Neuronal stem cell (in vitro differentiated cells): ENCODE measurements around the gene SHKBP1.
A peak's percentile ranks its signal among the peaks of the same experiment; 100 is the strongest.

ENCODE experiments used
- DNase-seq: peaks from one replicate; pipeline ENCODE4 v3.0.0-alpha.2; 2013; ENCODE audit warnings: low spot score
- H2AFZ ChIP-seq: one replicate; pipeline ENCODE4 v1.6.1; 2013; ENCODE audit warnings: mild to moderate bottlenecking, low read length, inconsistent platforms
- H2AK5ac ChIP-seq: 2 replicates; pipeline ENCODE4 v1.6.1; 2013; ENCODE audit warnings: low read depth, mild to moderate bottlenecking, inconsistent platforms, low read length, moderate library complexity, mixed read lengths
- H2BK120ac ChIP-seq: 2 replicates; pipeline ENCODE4 v1.6.1; 2013; ENCODE audit warnings: low read depth, mild to moderate bottlenecking, inconsistent platforms, low read length, moderate library complexity, mixed read lengths
- H2BK12ac ChIP-seq: one replicate; pipeline ENCODE4 v1.6.1; 2013; ENCODE audit warnings: low read length, inconsistent platforms
- H2BK15ac ChIP-seq: 2 replicates; pipeline ENCODE4 v1.6.1; 2013; ENCODE audit warnings: mild to moderate bottlenecking, low read length, inconsistent platforms, mixed read lengths
- H2BK5ac ChIP-seq: one replicate; pipeline ENCODE4 v1.6.1; 2013; ENCODE audit warnings: inconsistent platforms, mild to moderate bottlenecking, low read length, moderate library complexity
- H3K14ac ChIP-seq: one replicate; pipeline ENCODE4 v1.6.1; 2013; ENCODE audit warnings: low read length, inconsistent platforms
- H3K18ac ChIP-seq: 2 replicates; pipeline ENCODE4 v1.6.1; 2013; ENCODE audit warnings: low read length, inconsistent platforms
- H3K23ac ChIP-seq: 2 replicates; pipeline ENCODE4 v1.6.1; 2013; ENCODE audit warnings: low read depth, mild to moderate bottlenecking, mixed read lengths, low read length, inconsistent platforms; ENCODE audit not compliant: poor library complexity
- H3K27ac ChIP-seq: replicated peaks from 3 replicates; pipeline ENCODE4 v1.5.1; 2013; ENCODE audit warnings: low read length, inconsistent platforms
- H3K27me3 ChIP-seq, 3 experiments: 2 replicates each; pipeline ENCODE4 v1.6.1; 2013; ENCODE audit warnings: low read length in 3 of 3, mild to moderate bottlenecking in 2 of 3, inconsistent platforms in 1 of 3, low read depth in 1 of 3, mixed read lengths in 1 of 3, moderate library complexity in 1 of 3; ENCODE audit not compliant: control insufficient read depth in 3 of 3, insufficient read depth in 3 of 3
- H3K36me3 ChIP-seq, 2 donors: replicated peaks in 1 of 2; 2 replicates each; pipeline ENCODE4 v1.6.1; 2013; ENCODE audit warnings: low read length in 2 of 2; ENCODE audit not compliant: control insufficient read depth in 2 of 2, insufficient read depth in 2 of 2
- H3K4ac ChIP-seq: 2 replicates; pipeline ENCODE4 v1.6.1; 2013; ENCODE audit warnings: inconsistent platforms, mild to moderate bottlenecking, low read length, moderate library complexity
- H3K4me1 ChIP-seq, 2 donors: 1 replicate in 1 of 2; 2 replicates in 1 of 2; pipeline ENCODE4 v1.6.1; 2013; ENCODE audit warnings: low read length in 2 of 2, low read depth in 1 of 2; ENCODE audit not compliant: control insufficient read depth in 2 of 2, insufficient read depth in 1 of 2
- H3K4me2 ChIP-seq: one replicate; pipeline ENCODE4 v1.6.1; 2013; ENCODE audit warnings: mild to moderate bottlenecking, low read length, inconsistent platforms; ENCODE audit not compliant: insufficient read depth, poor library complexity, severe bottlenecking
- H3K4me3 ChIP-seq, 2 donors: 2 replicates each; pipeline ENCODE4 v1.5.1; 2013; ENCODE audit warnings: low read length in 2 of 2, mild to moderate bottlenecking in 2 of 2, inconsistent platforms in 1 of 2, moderate library complexity in 1 of 2
- H3K79me1 ChIP-seq: one replicate; pipeline ENCODE4 v1.6.1; 2013; ENCODE audit warnings: low read depth, mild to moderate bottlenecking, inconsistent platforms, low read length, moderate library complexity
- H3K9ac ChIP-seq: one replicate; pipeline ENCODE4 v1.6.1; 2013; ENCODE audit warnings: mild to moderate bottlenecking, low read depth, low read length, inconsistent platforms; ENCODE audit not compliant: poor library complexity
- H3K9me3 ChIP-seq, 2 donors: replicated peaks in 1 of 2; 2 replicates each; pipeline versions ENCODE3 to v1.6.1; 2013; ENCODE audit warnings: low read length in 2 of 2, mild to moderate bottlenecking in 2 of 2, inconsistent platforms in 1 of 2, low read depth in 1 of 2, mixed read lengths in 1 of 2, moderate library complexity in 1 of 2; ENCODE audit not compliant: control insufficient read depth in 2 of 2, insufficient read depth in 1 of 2
- H4K8ac ChIP-seq: one replicate; pipeline ENCODE4 v1.6.1; 2013; ENCODE audit warnings: low read depth, mild to moderate bottlenecking, inconsistent platforms, low read length, moderate library complexity
- H4K91ac ChIP-seq: one replicate; pipeline ENCODE4 v1.6.1; 2013; ENCODE audit warnings: low read length, low read depth, mild to moderate bottlenecking, inconsistent platforms; ENCODE audit not compliant: poor library complexity
- WGBS, 2 donors: extraction: QIAGEN DNeasy Blood & Tissue Kit; methylation state at CpG; one replicate each; pipeline ENCODE4 v1.1.7; 2013; ENCODE audit warnings: missing lambda C conversion rate in 2 of 2, mixed read lengths in 1 of 2; ENCODE audit not compliant: insufficient read length in 2 of 2, insufficient replicate concordance in 1 of 2; ENCODE audit errors: extremely low coverage in 2 of 2; 5-methylcytosine and 5-hydroxymethylcytosine counted together

The SHKBP1 gene

DNA sequence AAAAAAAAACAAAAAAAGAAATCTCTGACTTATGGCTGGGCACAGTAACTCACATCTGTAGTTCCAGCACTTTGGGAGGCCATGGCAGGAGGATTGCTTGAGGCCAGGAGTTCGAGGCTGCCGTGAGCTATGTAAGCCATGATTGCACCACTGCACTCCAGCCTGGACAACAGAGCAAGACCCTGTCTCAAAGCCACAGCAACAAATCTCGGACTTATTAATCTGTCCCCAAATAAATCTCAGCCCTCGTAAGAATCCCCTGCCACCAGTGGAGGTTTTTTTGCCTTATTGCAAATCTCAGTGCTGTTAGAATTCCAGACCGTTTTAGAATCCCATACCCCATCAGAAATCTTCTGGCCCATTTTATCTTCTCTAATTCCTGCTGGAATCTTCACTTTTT, 4.9 kb downstream of the SHKBP1 start:
- no peak overlapping the region for H2BK15ac ChIP-seq
- H2BK120ac ChIP-seq = no peak overlapping the region
- H2AFZ ChIP-seq = no peak overlapping the region
- H4K8ac ChIP-seq = no peak overlapping the region
- H3K4me3 ChIP-seq = no peak overlapping the region
- no peaks in the 10 kb centered on the region for H3K4me1 ChIP-seq
- peaks cover 8 to 63% of the 10 kb centered on the region in 2 donors for H3K36me3 ChIP-seq
- H2AK5ac ChIP-seq = no peak overlapping the region
- no peak overlapping the region for H2BK12ac ChIP-seq
- no peak for DNase-seq
- H3K14ac ChIP-seq = no peak overlapping the region
- H3K4ac ChIP-seq = no peak overlapping the region
- H3K4me2 ChIP-seq = no peak overlapping the region
- H3K9ac ChIP-seq = no peak overlapping the region
- no peak overlapping the region for H3K18ac ChIP-seq
- H3K9me3 ChIP-seq = no peaks in the 10 kb centered on the region
- no peak overlapping the region for H3K23ac ChIP-seq
- no peaks in the 10 kb centered on the region for H3K27me3 ChIP-seq
- WGBS, 2 donors = no CpG with 5 or more reads among the region's 5 CpGs
- H3K27ac ChIP-seq = no peak overlapping the region
- H4K91ac ChIP-seq = no peak overlapping the region
- H2BK5ac ChIP-seq = no peak overlapping the region
- H3K79me1 ChIP-seq = no peaks in the 10 kb centered on the region

DNA sequence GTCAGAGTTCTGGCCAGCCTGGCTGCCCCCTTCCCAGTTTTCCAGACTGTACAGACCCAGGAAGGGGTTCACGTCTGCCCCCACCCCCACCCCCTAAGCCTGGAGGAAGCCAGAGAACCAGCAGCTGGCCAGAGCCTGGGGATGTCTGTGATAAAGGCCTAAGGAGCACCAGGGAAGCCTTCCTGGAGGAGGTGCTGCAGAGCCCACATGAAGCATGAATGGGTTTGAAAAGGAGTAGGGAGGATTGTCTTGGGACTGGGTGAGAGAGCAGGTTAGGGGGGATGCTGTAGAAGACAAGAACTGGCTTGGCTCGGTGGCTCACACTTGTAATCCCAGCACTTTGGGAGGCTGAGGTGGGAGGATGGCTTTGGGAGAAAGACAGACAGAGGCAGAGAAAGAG, 5.8 kb downstream of the SHKBP1 start:
- Histone ChIP-seq H3K4me2 (no peak overlapping the region), H2BK12ac (no peak overlapping the region), H3K9me3 (no peaks in the 10 kb centered on the region), H3K18ac (no peak overlapping the region), H2AFZ (no peak overlapping the region), H2AK5ac (no peak overlapping the region), H3K23ac (no peak overlapping the region), H4K91ac (no peak overlapping the region), H2BK120ac (no peak overlapping the region), H3K27ac (no peak overlapping the region), H4K8ac (no peak overlapping the region), H3K36me3 (peaks cover 11 to 70% of the 10 kb centered on the region in 2 donors), H3K14ac (no peak overlapping the region), H2BK5ac (no peak overlapping the region), H3K4ac (no peak overlapping the region), H3K79me1 (no peaks in the 10 kb centered on the region), H3K4me3 (no peak overlapping the region), H2BK15ac (no peak overlapping the region), H3K4me1 (no peaks in the 10 kb centered on the region), H3K9ac (no peak overlapping the region), H3K27me3 (no peaks in the 10 kb centered on the region)
- DNase-seq = no peak
- WGBS, 2 donors = no CpG with 5 or more reads among the region's 2 CpGs

DNA sequence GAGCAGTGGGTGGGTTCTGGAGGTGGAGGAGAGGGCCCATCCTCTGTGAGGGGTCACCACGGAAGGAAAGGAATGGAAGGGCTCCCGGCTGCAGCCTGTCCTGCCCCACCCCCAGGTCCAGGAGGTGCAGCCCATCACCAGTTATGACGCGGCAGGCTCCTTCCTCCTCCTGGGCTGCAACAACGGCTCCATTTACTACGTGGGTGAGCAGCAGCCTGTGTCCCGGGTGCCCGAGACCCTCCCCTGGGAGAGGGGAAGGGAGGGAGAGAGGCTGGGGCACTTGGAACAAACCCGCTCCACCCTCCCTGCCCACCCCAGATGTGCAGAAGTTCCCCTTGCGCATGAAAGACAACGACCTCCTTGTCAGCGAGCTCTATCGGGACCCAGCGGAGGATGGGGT, 6.6 kb downstream of the SHKBP1 start:
- peaks cover 12 to 72% of the 10 kb centered on the region in 2 donors for H3K36me3 ChIP-seq
- no CpG with 5 or more reads among the region's 14 CpGs for WGBS, 2 donors
- H3K18ac ChIP-seq = no peak overlapping the region

DNA sequence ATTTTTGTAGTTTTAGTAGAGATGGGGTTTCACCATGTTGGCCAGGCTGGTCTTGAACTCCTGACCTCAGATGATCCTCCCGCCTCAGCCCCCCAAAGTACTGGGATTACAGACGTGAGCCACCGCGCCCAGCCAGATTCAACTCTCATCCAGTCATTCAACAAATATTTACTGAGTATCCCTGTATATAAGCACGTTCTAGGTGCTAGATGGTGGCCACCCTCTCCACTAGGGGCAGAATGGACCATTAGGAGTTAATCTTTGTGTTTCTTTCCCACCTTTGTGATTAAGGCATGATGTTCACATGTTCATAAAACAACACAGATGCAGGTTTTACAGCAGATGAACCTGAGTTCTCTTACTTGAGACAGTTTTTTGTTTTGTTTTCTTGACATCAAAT, 7.3 kb downstream of the SHKBP1 start:
- peaks cover 0 to under 1% of the 10 kb centered on the region in 2 donors for H3K4me1 ChIP-seq
- no peak for DNase-seq
- no peak overlapping the region for H3K14ac ChIP-seq
- H3K4me2 ChIP-seq = no peak overlapping the region
- H3K79me1 ChIP-seq = no peaks in the 10 kb centered on the region
- no peak overlapping the region for H2AFZ ChIP-seq
- H3K4me3 ChIP-seq = no peak overlapping the region
- no peak overlapping the region for H2AK5ac ChIP-seq
- H2BK120ac ChIP-seq = no peak overlapping the region
- no peak overlapping the region for H2BK5ac ChIP-seq
- no peak overlapping the region for H4K8ac ChIP-seq
- no peak overlapping the region for H2BK12ac ChIP-seq
- H3K23ac ChIP-seq = no peak overlapping the region
- H3K18ac ChIP-seq = no peak overlapping the region
- H4K91ac ChIP-seq = no peak overlapping the region
- no peaks in the 10 kb centered on the region for H3K27me3 ChIP-seq
- H3K9ac ChIP-seq = no peak overlapping the region
- no peak overlapping the region for H3K4ac ChIP-seq
- H3K36me3 ChIP-seq = peaks cover 12 to 74% of the 10 kb centered on the region in 2 donors
- H3K27ac ChIP-seq = no peak overlapping the region
- WGBS, 2 donors = no CpG with 5 or more reads among the region's 5 CpGs
- no peaks in the 10 kb centered on the region for H3K9me3 ChIP-seq
- no peak overlapping the region for H2BK15ac ChIP-seq

More for the DNA sequence above, 6.6 kb downstream of the SHKBP1 start:
- H2AK5ac ChIP-seq = peak overlapping the region; percentile 63
- no peak overlapping the region for H3K4ac ChIP-seq
- no peak overlapping the region for H3K27ac ChIP-seq
- H3K27me3 ChIP-seq = no peaks in the 10 kb centered on the region
- no peak overlapping the region for H3K14ac ChIP-seq
- H2BK12ac ChIP-seq = no peak overlapping the region
- DNase-seq = no peak
- no peaks in the 10 kb centered on the region for H3K4me1 ChIP-seq
- H3K9ac ChIP-seq = peak overlapping the region; percentile 0
- H4K8ac ChIP-seq = no peak overlapping the region
- H2BK120ac ChIP-seq = no peak overlapping the region
- no peak overlapping the region for H2AFZ ChIP-seq
- no peak overlapping the region for H3K4me3 ChIP-seq
- no peak overlapping the region for H4K91ac ChIP-seq
- H2BK5ac ChIP-seq = no peak overlapping the region
- no peak overlapping the region for H2BK15ac ChIP-seq
- H3K23ac ChIP-seq = peak overlapping the region; percentile 80
- H3K4me2 ChIP-seq = no peak overlapping the region
- H3K79me1 ChIP-seq = no peaks in the 10 kb centered on the region
- no peaks in the 10 kb centered on the region for H3K9me3 ChIP-seq
